Upper lobe of left lung (tissue), 4 donors: ENCODE measurements around the gene KLHL18.

Experiments
- CTCF ChIP-seq, 6 experiments: fragments of 450-650 bp in 4 of 6; fragments of 200-600 bp in 2 of 6; sonication (generic) in 2 of 6; IDR thresholded peaks; one replicate each; pipeline ENCODE4 v1.5.1; 2016 to 2019; ENCODE audit warnings: antibody characterized with exemption in 6 of 6
- EP300 ChIP-seq, 4 donors: sonication (generic); formaldehyde crosslinking; IDR thresholded peaks; one replicate each; pipeline ENCODE4 v1.5.1; 2017; ENCODE audit warnings: antibody characterized with exemption in 4 of 4, control low read depth in 2 of 4
- POLR2A ChIP-seq, 4 donors: fragments of 450-650 bp; IDR thresholded peaks; one replicate each; pipeline ENCODE4 v1.5.1; 2016 to 2017; ENCODE audit warnings: antibody characterized with exemption in 4 of 4, mild to moderate bottlenecking in 2 of 4
- POLR2AphosphoS5 ChIP-seq, 2 donors: sonication (generic); formaldehyde crosslinking; IDR thresholded peaks; one replicate each; pipeline ENCODE4 v1.5.1; 2017; ENCODE audit warnings: antibody characterized with exemption in 2 of 2

GRCh38 chr3:47273564-47273963, 9.2 kb upstream of the KLHL18 start:
- no peak for TF ChIP-seq POLR2A (IDR thresholded peaks at IDR 0.05)
- no peak for TF ChIP-seq CTCF (IDR thresholded peaks at IDR 0.05)
- no peak for TF ChIP-seq POLR2AphosphoS5 (IDR thresholded peaks at IDR 0.05)
- no peak for TF ChIP-seq EP300 (IDR thresholded peaks at IDR 0.05)
